Body of pancreas (tissue), 4 donors: ENCODE results near the gene EPDR1. TPM values are rescaled to one million over a fixed set of nuclear protein-coding genes. Genes with fewer than 3 reads are reported as not detected.

Source experiments
- ATAC-seq: fragments of 150-250 bp; one replicate; pipeline ENCODE4 v1.9.1; 2016
- DNase-seq, 4 donors: peaks; one replicate each; pipeline ENCODE4 v3.0.0-alpha.2; 2019
- H3K27ac ChIP-seq, 4 donors: fragments of 200-600 bp; sonication (generic); 1 replicate in 3 of 4; 2 replicates in 1 of 4; pipeline versions ENCODE4 v1.5.1 to v1.6.1; 2016 to 2019; ENCODE audit warnings: mild to moderate bottlenecking in 1 of 4, mixed read lengths in 1 of 4, moderate library complexity in 1 of 4
- H3K27me3 ChIP-seq, 2 donors: fragments of 200-600 bp; sonication (generic); one replicate each; pipeline ENCODE4 v1.6.0; 2016; ENCODE audit warnings: mild to moderate bottlenecking in 1 of 2
- H3K36me3 ChIP-seq, 2 donors: fragments of 200-600 bp; sonication (generic); replicated peaks in 1 of 2; 2 replicates each; pipeline ENCODE4 v1.5.1; 2016; ENCODE audit warnings: low read depth in 2 of 2; ENCODE audit not compliant: insufficient read depth in 1 of 2
- H3K4me1 ChIP-seq: fragments of 200-600 bp; sonication (generic); one replicate; pipeline ENCODE4 v1.6.0; 2016
- H3K4me3 ChIP-seq, 2 donors: fragments of 200-600 bp; sonication (generic); 1 replicate in 1 of 2; 2 replicates in 1 of 2; pipeline ENCODE4 v1.5.1; 2016 to 2019
- H3K9me3 ChIP-seq, 3 donors: fragments of 200-600 bp; sonication (generic); 1 replicate in 2 of 3; 2 replicates in 1 of 3; pipeline ENCODE4 v1.5.1; 2016
- POLR2A ChIP-seq, 3 donors: fragments of 450-650 bp; IDR thresholded peaks; one replicate each; pipeline ENCODE4 v1.6.1; 2016; ENCODE audit warnings: antibody characterized with exemption in 3 of 3, mild to moderate bottlenecking in 2 of 3
- WGBS, 2 donors: methylation state at CpG; one replicate each; pipeline ENCODE4 v1.1.5; 2017; 5-methylcytosine and 5-hydroxymethylcytosine counted together
- intact Hi-C: fragments of 100-400 bp; cut with DNase I; formaldehyde crosslinking; loops from one replicate; pipeline ENCODE4 v1.15.1; 2023
- total RNA-seq, 2 donors: library from RNA; depleted of rRNA; stranded (reverse); fragments of >200 nt; gene quantifications; one replicate each; pipeline ENCODE4 v1.1.0, GENCODE V29; 2016
- TF ChIP-seq, protein P1 (sequence below), 7 experiments: fragments of 450-650 bp in 4 of 7; fragments of 200-600 bp in 3 of 7; sonication (generic) in 3 of 7; IDR thresholded peaks; one replicate each; pipeline ENCODE4 v1.5.1; 2016 to 2019; ENCODE audit warnings: antibody characterized with exemption in 7 of 7

The EPDR1 gene
- total RNA-seq, 2 donors from 2014 or later: 17.6 to 24.7 TPM

DNA sequence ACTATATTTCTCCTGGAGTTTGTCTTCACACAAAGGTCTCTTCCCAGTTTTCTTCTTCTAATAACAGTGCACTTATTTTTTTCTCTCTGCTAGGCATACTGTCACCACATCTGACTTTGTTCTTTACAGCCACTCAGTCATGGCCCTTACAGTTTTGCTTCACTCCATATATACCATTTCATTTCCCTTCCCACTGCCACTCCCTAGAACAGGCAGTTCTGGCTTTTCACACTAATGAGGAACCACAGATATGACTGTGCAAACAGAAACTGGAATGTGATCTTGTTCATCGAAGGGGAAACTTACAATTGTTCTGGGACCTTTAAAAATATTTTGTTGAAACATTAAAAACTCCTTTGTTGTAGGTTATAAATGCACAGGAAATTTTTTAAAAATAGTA, 67.3 kb downstream of the EPDR1 start:
- DNase-seq: peak in 2 of 4 donors; percentile 16 to 37
- peak overlapping the region in 2 of 4 donors; percentile 36 to 67 for H3K27ac ChIP-seq
- intact Hi-C loops: no loop called here
- TF ChIP-seq POLR2A (IDR thresholded peaks at IDR 0.05): no peak
- H3K9me3 ChIP-seq: no peaks in the 10 kb centered on the region
- H3K4me1 ChIP-seq: peaks cover 31% of the 10 kb centered on the region
- 2 to 11% methylated on average over 1 of the region's 1 CpG for WGBS, 2 donors
- ATAC-seq: peak; percentile 75
- no peaks in the 10 kb centered on the region for H3K27me3 ChIP-seq
- no peaks in the 10 kb centered on the region for H3K36me3 ChIP-seq
- no peak overlapping the region for H3K4me3 ChIP-seq

- Histone ChIP-seq H3K27ac (peak overlapping the region in 3 of 4 donors; percentile 26 to 67 (median 36)), H3K4me1 (peaks cover 31% of the 10 kb centered on the region), H3K27me3 (no peaks in the 10 kb centered on the region), H3K4me3 (no peak overlapping the region), H3K36me3 (no peaks in the 10 kb centered on the region), H3K9me3 (no peaks in the 10 kb centered on the region)
- ATAC-seq (peak; percentile 83), DNase-seq (peak; percentile 30 to 66 (median 54))
- intact Hi-C loops: no loop called here
- TF ChIP-seq, protein P1, sequence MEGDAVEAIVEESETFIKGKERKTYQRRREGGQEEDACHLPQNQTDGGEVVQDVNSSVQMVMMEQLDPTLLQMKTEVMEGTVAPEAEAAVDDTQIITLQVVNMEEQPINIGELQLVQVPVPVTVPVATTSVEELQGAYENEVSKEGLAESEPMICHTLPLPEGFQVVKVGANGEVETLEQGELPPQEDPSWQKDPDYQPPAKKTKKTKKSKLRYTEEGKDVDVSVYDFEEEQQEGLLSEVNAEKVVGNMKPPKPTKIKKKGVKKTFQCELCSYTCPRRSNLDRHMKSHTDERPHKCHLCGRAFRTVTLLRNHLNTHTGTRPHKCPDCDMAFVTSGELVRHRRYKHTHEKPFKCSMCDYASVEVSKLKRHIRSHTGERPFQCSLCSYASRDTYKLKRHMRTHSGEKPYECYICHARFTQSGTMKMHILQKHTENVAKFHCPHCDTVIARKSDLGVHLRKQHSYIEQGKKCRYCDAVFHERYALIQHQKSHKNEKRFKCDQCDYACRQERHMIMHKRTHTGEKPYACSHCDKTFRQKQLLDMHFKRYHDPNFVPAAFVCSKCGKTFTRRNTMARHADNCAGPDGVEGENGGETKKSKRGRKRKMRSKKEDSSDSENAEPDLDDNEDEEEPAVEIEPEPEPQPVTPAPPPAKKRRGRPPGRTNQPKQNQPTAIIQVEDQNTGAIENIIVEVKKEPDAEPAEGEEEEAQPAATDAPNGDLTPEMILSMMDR (IDR thresholded peaks at IDR 0.05): no peak
- no peak for TF ChIP-seq POLR2A (IDR thresholded peaks at IDR 0.05)
- 32 to 43% methylated on average over 7 of the region's 7 CpGs for WGBS, 2 donors
Observed at GRCh38 chr7:37988721-37989650, 68.5 kb downstream of the EPDR1 start.

GRCh38 chr7:37990337-37990736, 69.9 kb downstream of the EPDR1 start:
- ATAC-seq (peak; percentile 71), DNase-seq (peak; percentile 15 to 61 (median 35))
- TF ChIP-seq, protein P1 (IDR thresholded peaks at IDR 0.05): no peak
- peaks cover 31% of the 10 kb centered on the region for H3K4me1 ChIP-seq
- intact Hi-C loops: no loop called here
- WGBS, 2 donors: 52 to 55% methylated on average over 3 of the region's 3 CpGs
- H3K9me3 ChIP-seq: no peaks in the 10 kb centered on the region
- H3K27ac ChIP-seq: peak overlapping the region in 2 of 4 donors; percentile 8 to 67
- H3K4me3 ChIP-seq: no peak overlapping the region
- no peaks in the 10 kb centered on the region for H3K27me3 ChIP-seq
- H3K36me3 ChIP-seq: no peaks in the 10 kb centered on the region

GRCh38 chr7:37993060-37993501, 72.6 kb downstream of the EPDR1 start:
- TF ChIP-seq, protein P1 (IDR thresholded peaks at IDR 0.05): no peak
- no peak for TF ChIP-seq POLR2A (IDR thresholded peaks at IDR 0.05)
- Histone ChIP-seq H3K4me3 (no peak overlapping the region), H3K9me3 (no peaks in the 10 kb centered on the region), H3K27ac (no peak overlapping the region), H3K4me1 (peaks cover 25% of the 10 kb centered on the region), H3K36me3 (no peaks in the 10 kb centered on the region), H3K27me3 (no peaks in the 10 kb centered on the region)
- ATAC-seq (no peak), DNase-seq (no peak)
- 86 to 92% methylated on average over 2 of the region's 2 CpGs for WGBS, 2 donors
- intact Hi-C loops: no loop called here

- intact Hi-C loops: no loop called here
- DNase-seq: no peak
Observed at GRCh38 chr7:37999673-38000072, 79.2 kb downstream of the EPDR1 start.

More at GRCh38 chr7:37999673-38000072, 79.2 kb downstream of the EPDR1 start:
- WGBS, 2 donors: 65 to 76% methylated on average over 3 of the region's 3 CpGs
- ATAC-seq: peak; percentile 45
- Histone ChIP-seq H3K4me3 (no peak overlapping the region), H3K9me3 (no peaks in the 10 kb centered on the region), H3K27ac (no peak overlapping the region), H3K27me3 (no peaks in the 10 kb centered on the region), H3K4me1 (no peaks in the 10 kb centered on the region), H3K36me3 (no peaks in the 10 kb centered on the region)
- no peak for TF ChIP-seq POLR2A (IDR thresholded peaks at IDR 0.05)
- TF ChIP-seq, protein P1 (IDR thresholded peaks at IDR 0.05): no peak
